ENCODE results near the gene RPL35. TPM values are rescaled to one million over a fixed set of nuclear protein-coding genes. Genes with fewer than 3 reads are reported as not detected.

The RPL35 gene
- total and polyA plus RNA-seq, 2 donors (not counting 1 experiment from before 2014, with no cell fraction given), result 1,593 to 1,957 TPM

DNA sequence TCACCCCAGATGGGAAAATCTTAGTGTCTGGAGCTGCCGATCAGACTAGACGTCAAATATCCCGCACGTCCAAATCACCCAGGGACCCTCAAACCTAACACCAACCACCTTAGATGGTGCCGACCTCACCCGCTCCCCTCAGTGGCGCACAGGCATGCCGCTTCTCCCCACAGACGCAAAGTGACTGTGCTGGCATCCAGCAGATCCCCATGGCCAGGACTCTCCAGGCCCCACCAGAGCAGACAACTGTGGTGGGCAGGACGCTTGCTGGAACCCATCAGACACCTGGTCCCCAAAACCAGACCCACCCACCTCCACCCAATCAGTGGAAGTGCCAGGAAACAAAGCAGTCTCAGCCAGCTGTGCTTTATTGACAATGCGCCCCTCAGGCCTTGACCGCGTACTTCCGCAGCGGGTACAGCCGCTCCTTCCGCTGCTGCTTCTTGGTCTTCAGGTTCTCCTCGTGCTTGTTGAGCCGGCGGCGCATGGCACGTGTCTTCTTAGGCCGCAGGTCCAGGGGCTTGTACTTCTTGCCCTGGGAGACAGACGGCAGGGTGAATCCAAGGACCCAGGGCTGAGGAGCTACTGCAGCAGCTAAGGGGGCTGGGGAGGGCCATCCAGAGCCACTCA, 4.1 kb downstream of the RPL35 start:
- Histone ChIP-seq H2AFZ (ENCODE audit: low read length) (no peak overlapping the region), H3K4me2 (ENCODE audit: extremely low read depth, insufficient read depth, low read length) (no peak overlapping the region), H3K79me2 (ENCODE audit: control insufficient read depth, insufficient read depth, low read length) (peaks cover 36% of the 10 kb centered on the region), H3K27ac (ENCODE audit: insufficient read depth, low read length) (no peak overlapping the region), H4K20me1 (ENCODE audit: control insufficient read depth, extremely low read depth, insufficient read depth, low read length) (peaks cover 4% of the 10 kb centered on the region), H3K4me3 (replicated peaks in 1 of 4; ENCODE audit: control extremely low read depth in 1 of 4, insufficient read depth in 1 of 4, low read depth in 3 of 4, low read length in 4 of 4) (no peak overlapping the region), H3K9me3 (ENCODE audit: control insufficient read depth, insufficient read depth, low read depth, low read length) (no peaks in the 10 kb centered on the region), H3K9ac (ENCODE audit: insufficient read depth, low read length) (no peak overlapping the region), H3K36me3 (ENCODE audit: control insufficient read depth, insufficient read depth, low read length) (peaks cover 36% of the 10 kb centered on the region), H3K4me1 (ENCODE audit: control insufficient read depth, extremely low read depth, insufficient read depth, low read length) (peaks cover 5% of the 10 kb centered on the region), H3K27me3 (ENCODE audit: control insufficient read depth, insufficient read depth, low read length) (no peaks in the 10 kb centered on the region)
- no peak for DNase-seq (ENCODE audit: low read depth in 2 of 2)
- TF ChIP-seq EZH2 (IDR thresholded peaks at IDR 0.05; ENCODE audit: low read length, missing control alignments) (no peak), CTCF (conservative IDR thresholded peaks at IDR 0.05 in 1 of 2, IDR thresholded peaks at IDR 0.05 in 1 of 2; ENCODE audit: low read depth in 1 of 2, low read length in 2 of 2) (no peak)

- H3K9me3 ChIP-seq (ENCODE audit: control insufficient read depth, insufficient read depth, low read depth, low read length), result no peaks in the 10 kb centered on the region
- H3K4me3 ChIP-seq (replicated peaks in 1 of 4; ENCODE audit: control extremely low read depth in 1 of 4, insufficient read depth in 1 of 4, low read depth in 3 of 4, low read length in 4 of 4), result no peak overlapping the region
- peak in 1 of 2 donors; percentile 23 for DNase-seq (ENCODE audit: low read depth in 2 of 2)
- no peak overlapping the region for H3K9ac ChIP-seq (ENCODE audit: insufficient read depth, low read length)
- H3K79me2 ChIP-seq (ENCODE audit: control insufficient read depth, insufficient read depth, low read length), result peaks cover 30% of the 10 kb centered on the region
- H3K36me3 ChIP-seq (ENCODE audit: control insufficient read depth, insufficient read depth, low read length), result peaks cover 36% of the 10 kb centered on the region
- H2AFZ ChIP-seq (ENCODE audit: low read length), result no peak overlapping the region
- no peak overlapping the region for H3K4me2 ChIP-seq (ENCODE audit: extremely low read depth, insufficient read depth, low read length)
- TF ChIP-seq EZH2 (IDR thresholded peaks at IDR 0.05; ENCODE audit: low read length, missing control alignments) (no peak), CTCF (conservative IDR thresholded peaks at IDR 0.05 in 1 of 2, IDR thresholded peaks at IDR 0.05 in 1 of 2; ENCODE audit: low read depth in 1 of 2, low read length in 2 of 2) (peak in 1 of 2 donors; percentile 35)
- H3K27me3 ChIP-seq (ENCODE audit: control insufficient read depth, insufficient read depth, low read length), result no peaks in the 10 kb centered on the region
- H4K20me1 ChIP-seq (ENCODE audit: control insufficient read depth, extremely low read depth, insufficient read depth, low read length), result peaks cover 4% of the 10 kb centered on the region
- no peak overlapping the region for H3K27ac ChIP-seq (ENCODE audit: insufficient read depth, low read length)
- H3K4me1 ChIP-seq (ENCODE audit: control insufficient read depth, extremely low read depth, insufficient read depth, low read length), result peaks cover 6% of the 10 kb centered on the region
Observed at GRCh38 chr9:124855944-124856765, 5.6 kb downstream of the RPL35 start.

GRCh38 chr9:124855566-124855943, 6.2 kb downstream of the RPL35 start:
- H2AFZ ChIP-seq (ENCODE audit: low read length), result no peak overlapping the region
- no peak overlapping the region for H3K27ac ChIP-seq (ENCODE audit: insufficient read depth, low read length)
- H3K79me2 ChIP-seq (ENCODE audit: control insufficient read depth, insufficient read depth, low read length), result peaks cover 24% of the 10 kb centered on the region
- no peaks in the 10 kb centered on the region for H3K27me3 ChIP-seq (ENCODE audit: control insufficient read depth, insufficient read depth, low read length)
- H3K36me3 ChIP-seq (ENCODE audit: control insufficient read depth, insufficient read depth, low read length), result peaks cover 32% of the 10 kb centered on the region
- DNase-seq (ENCODE audit: low read depth in 2 of 2), result no peak
- peaks cover 3% of the 10 kb centered on the region for H4K20me1 ChIP-seq (ENCODE audit: control insufficient read depth, extremely low read depth, insufficient read depth, low read length)
- peaks cover 6% of the 10 kb centered on the region for H3K4me1 ChIP-seq (ENCODE audit: control insufficient read depth, extremely low read depth, insufficient read depth, low read length)
- H3K9me3 ChIP-seq (ENCODE audit: control insufficient read depth, insufficient read depth, low read depth, low read length), result no peaks in the 10 kb centered on the region
- H3K9ac ChIP-seq (ENCODE audit: insufficient read depth, low read length), result no peak overlapping the region
- no peak for TF ChIP-seq CTCF (conservative IDR thresholded peaks at IDR 0.05 in 1 of 2, IDR thresholded peaks at IDR 0.05 in 1 of 2; ENCODE audit: low read depth in 1 of 2, low read length in 2 of 2)
- TF ChIP-seq EZH2 (IDR thresholded peaks at IDR 0.05; ENCODE audit: low read length, missing control alignments), result no peak
- no peak overlapping the region for H3K4me3 ChIP-seq (replicated peaks in 1 of 4; ENCODE audit: control extremely low read depth in 1 of 4, insufficient read depth in 1 of 4, low read depth in 3 of 4, low read length in 4 of 4)
- H3K4me2 ChIP-seq (ENCODE audit: extremely low read depth, insufficient read depth, low read length), result no peak overlapping the region
